ENCODE measurements around the gene CDHR4. TPM values are rescaled to one million over a fixed set of nuclear protein-coding genes. Genes with fewer than 3 reads are reported as not detected.

CDHR4 gene
- polyA plus RNA-seq, 3 donors: not detected

DNA sequence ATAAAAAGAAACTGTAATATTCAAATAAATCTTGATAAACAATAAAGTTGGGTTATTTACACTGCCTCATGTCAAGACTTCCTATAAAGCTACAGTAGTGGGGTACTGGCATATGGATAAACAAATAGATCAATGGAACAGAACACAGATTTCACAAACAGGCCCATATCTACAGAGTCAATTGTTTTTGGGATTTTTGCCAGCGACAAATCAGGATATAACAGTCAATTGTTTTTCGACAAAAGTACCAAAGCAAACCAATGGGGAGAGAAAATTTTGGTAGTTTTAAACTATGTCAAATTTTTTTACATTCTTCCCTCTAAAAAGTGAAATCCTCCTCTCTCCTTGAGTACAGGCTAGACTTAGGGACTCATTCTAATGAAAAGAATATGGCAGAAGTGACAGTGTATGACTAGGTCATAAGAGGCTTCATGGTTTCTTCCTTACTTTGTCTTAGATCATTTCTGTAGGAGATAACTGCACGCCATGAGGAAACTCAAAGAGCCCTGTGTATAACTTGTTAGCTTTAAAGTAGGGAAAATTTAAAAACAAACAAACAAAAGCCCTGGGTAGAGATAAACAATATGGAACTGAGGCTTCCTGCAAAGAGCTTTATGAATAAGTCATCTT, 30.3 kb downstream of the CDHR4 start:
- intact Hi-C loops (cut with micrococcal nuclease): loop anchor here in 1 of 2 donors (10.0 kb wide), 1 partner anchor 1605 kb away; no protein-coding TSS in a partner anchor
- TF ChIP-seq, protein P1, sequence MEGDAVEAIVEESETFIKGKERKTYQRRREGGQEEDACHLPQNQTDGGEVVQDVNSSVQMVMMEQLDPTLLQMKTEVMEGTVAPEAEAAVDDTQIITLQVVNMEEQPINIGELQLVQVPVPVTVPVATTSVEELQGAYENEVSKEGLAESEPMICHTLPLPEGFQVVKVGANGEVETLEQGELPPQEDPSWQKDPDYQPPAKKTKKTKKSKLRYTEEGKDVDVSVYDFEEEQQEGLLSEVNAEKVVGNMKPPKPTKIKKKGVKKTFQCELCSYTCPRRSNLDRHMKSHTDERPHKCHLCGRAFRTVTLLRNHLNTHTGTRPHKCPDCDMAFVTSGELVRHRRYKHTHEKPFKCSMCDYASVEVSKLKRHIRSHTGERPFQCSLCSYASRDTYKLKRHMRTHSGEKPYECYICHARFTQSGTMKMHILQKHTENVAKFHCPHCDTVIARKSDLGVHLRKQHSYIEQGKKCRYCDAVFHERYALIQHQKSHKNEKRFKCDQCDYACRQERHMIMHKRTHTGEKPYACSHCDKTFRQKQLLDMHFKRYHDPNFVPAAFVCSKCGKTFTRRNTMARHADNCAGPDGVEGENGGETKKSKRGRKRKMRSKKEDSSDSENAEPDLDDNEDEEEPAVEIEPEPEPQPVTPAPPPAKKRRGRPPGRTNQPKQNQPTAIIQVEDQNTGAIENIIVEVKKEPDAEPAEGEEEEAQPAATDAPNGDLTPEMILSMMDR (IDR thresholded peaks at IDR 0.05): no peak
- Mint-ChIP-seq H3K27ac (no peak overlapping the region), H3K4me1 (no peaks in the 10 kb centered on the region), H3K36me3 (peaks cover 19 to 46% of the 10 kb centered on the region in 2 donors), H3K27me3 (ENCODE audit: low read depth in 3 of 3) (no peaks in the 10 kb centered on the region), H3K4me3 (no peak overlapping the region), H3K9me3 (peaks cover 0 to 2% (median 0%) of the 10 kb centered on the region in 7 donors)
- Histone ChIP-seq H3K79me2 (ENCODE audit: insufficient read depth, low read length) (peaks cover 98% of the 10 kb centered on the region), H3K36me3 (replicated peaks in 1 of 2; ENCODE audit: control insufficient read depth in 1 of 2, insufficient read depth in 2 of 2, low read length in 2 of 2) (peaks cover 11 to 55% of the 10 kb centered on the region in 2 donors), H2AFZ (ENCODE audit: insufficient read depth, low read depth, low read length, poor library complexity, severe bottlenecking) (no peak overlapping the region), H3K4me2 (replicated peaks; ENCODE audit: extremely low read depth, low read length, poor library complexity, severe bottlenecking) (no peak overlapping the region), H3K9ac (ENCODE audit: insufficient read depth, low read length, poor library complexity, severe bottlenecking) (no peak overlapping the region), H3K4me1 (ENCODE audit: control insufficient read depth in 1 of 2, insufficient read depth in 2 of 2, low read length in 2 of 2) (no peaks in the 10 kb centered on the region), H4K20me1 (ENCODE audit: insufficient read depth, low read length) (peaks cover 96% of the 10 kb centered on the region), H3K27ac (ENCODE audit: low read depth in 1 of 2, low read length in 2 of 2) (no peak overlapping the region), H3K27me3 (ENCODE audit: control insufficient read depth in 2 of 2, insufficient read depth in 2 of 2, low read length in 2 of 2) (no peaks in the 10 kb centered on the region), H3K9me3 (replicated peaks in 1 of 2; ENCODE audit: control insufficient read depth in 1 of 2, insufficient read depth in 1 of 2, low read length in 2 of 2) (no peaks in the 10 kb centered on the region), H3K4me3 (replicated peaks in 1 of 3; ENCODE audit: low read depth in 2 of 3, low read length in 3 of 3) (no peak overlapping the region)
- no CpG with 5 or more reads among the region's 3 CpGs for WGBS (ENCODE audit: insufficient coverage)
- no peak for DNase-seq

DNA sequence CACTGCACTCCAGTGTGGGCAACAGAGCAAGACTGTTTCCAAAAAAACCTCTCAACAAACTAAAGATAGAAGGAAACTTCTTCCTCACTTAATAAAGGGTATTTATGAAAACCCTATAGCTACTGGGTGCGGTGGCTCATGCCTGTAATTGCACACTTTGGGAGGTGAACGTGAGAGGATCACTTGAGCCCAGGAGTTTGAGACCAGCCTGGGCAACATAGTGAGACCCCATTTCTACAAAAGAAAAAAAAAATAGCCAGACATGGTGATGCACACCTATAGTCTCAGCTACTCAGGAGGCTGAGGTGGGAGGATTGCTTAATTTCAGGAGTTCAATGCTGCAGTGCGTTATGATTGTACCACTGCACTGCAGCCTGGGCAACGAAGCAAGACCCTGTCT, 35.7 kb downstream of the CDHR4 start:
- H3K9me3 ChIP-seq (replicated peaks in 1 of 2; ENCODE audit: control insufficient read depth in 1 of 2, insufficient read depth in 1 of 2, low read length in 2 of 2): no peaks in the 10 kb centered on the region
- peaks cover 0 to 2% (median 0%) of the 10 kb centered on the region in 7 donors for H3K9me3 Mint-ChIP-seq
- TF ChIP-seq, protein P1 (IDR thresholded peaks at IDR 0.05): no peak
- H3K4me2 ChIP-seq (replicated peaks; ENCODE audit: extremely low read depth, low read length, poor library complexity, severe bottlenecking): no peak overlapping the region
- no peak overlapping the region for H3K9ac ChIP-seq (ENCODE audit: insufficient read depth, low read length, poor library complexity, severe bottlenecking)
- peaks cover 3 to 39% of the 10 kb centered on the region in 2 donors for H3K36me3 ChIP-seq (replicated peaks in 1 of 2; ENCODE audit: control insufficient read depth in 1 of 2, insufficient read depth in 2 of 2, low read length in 2 of 2)
- WGBS (ENCODE audit: insufficient coverage): no CpG with 5 or more reads among the region's 4 CpGs
- H3K27me3 ChIP-seq (ENCODE audit: control insufficient read depth in 2 of 2, insufficient read depth in 2 of 2, low read length in 2 of 2): no peaks in the 10 kb centered on the region
- no peak overlapping the region for H3K4me3 Mint-ChIP-seq
- no peak overlapping the region for H3K4me3 ChIP-seq (replicated peaks in 1 of 3; ENCODE audit: low read depth in 2 of 3, low read length in 3 of 3)
- H3K36me3 Mint-ChIP-seq: peaks cover 15 to 51% of the 10 kb centered on the region in 2 donors
- H3K27me3 Mint-ChIP-seq (ENCODE audit: low read depth in 3 of 3): no peaks in the 10 kb centered on the region
- H3K79me2 ChIP-seq (ENCODE audit: insufficient read depth, low read length): peaks cover 93% of the 10 kb centered on the region
- H3K27ac ChIP-seq (ENCODE audit: low read depth in 1 of 2, low read length in 2 of 2): no peak overlapping the region
- H3K4me1 Mint-ChIP-seq: peaks cover 10% of the 10 kb centered on the region
- no peak for DNase-seq
- peaks cover 96% of the 10 kb centered on the region for H4K20me1 ChIP-seq (ENCODE audit: insufficient read depth, low read length)
- H2AFZ ChIP-seq (ENCODE audit: insufficient read depth, low read depth, low read length, poor library complexity, severe bottlenecking): no peak overlapping the region
- intact Hi-C loops (cut with micrococcal nuclease): loop anchor here in 1 of 2 donors (10.0 kb wide), 1 partner anchor 1599 kb away; no protein-coding TSS in a partner anchor
- H3K27ac Mint-ChIP-seq: no peak overlapping the region
- peaks cover 0 to 5% of the 10 kb centered on the region in 2 donors for H3K4me1 ChIP-seq (ENCODE audit: control insufficient read depth in 1 of 2, insufficient read depth in 2 of 2, low read length in 2 of 2)

All from CD14-positive monocyte (primary cell).